ENCODE data around the gene ARHGEF7. TPM values are rescaled to one million over a fixed set of nuclear protein-coding genes. Genes with fewer than 3 reads are reported as not detected.
A peak's percentile ranks its signal among the peaks of the same experiment; 100 is the strongest.
"Not testable (repeated sequence)": the region's sequence is repeated elsewhere in the genome, so short reads cannot be mapped to it uniquely, and the experiment has no call there.

The ARHGEF7 gene, protein sequence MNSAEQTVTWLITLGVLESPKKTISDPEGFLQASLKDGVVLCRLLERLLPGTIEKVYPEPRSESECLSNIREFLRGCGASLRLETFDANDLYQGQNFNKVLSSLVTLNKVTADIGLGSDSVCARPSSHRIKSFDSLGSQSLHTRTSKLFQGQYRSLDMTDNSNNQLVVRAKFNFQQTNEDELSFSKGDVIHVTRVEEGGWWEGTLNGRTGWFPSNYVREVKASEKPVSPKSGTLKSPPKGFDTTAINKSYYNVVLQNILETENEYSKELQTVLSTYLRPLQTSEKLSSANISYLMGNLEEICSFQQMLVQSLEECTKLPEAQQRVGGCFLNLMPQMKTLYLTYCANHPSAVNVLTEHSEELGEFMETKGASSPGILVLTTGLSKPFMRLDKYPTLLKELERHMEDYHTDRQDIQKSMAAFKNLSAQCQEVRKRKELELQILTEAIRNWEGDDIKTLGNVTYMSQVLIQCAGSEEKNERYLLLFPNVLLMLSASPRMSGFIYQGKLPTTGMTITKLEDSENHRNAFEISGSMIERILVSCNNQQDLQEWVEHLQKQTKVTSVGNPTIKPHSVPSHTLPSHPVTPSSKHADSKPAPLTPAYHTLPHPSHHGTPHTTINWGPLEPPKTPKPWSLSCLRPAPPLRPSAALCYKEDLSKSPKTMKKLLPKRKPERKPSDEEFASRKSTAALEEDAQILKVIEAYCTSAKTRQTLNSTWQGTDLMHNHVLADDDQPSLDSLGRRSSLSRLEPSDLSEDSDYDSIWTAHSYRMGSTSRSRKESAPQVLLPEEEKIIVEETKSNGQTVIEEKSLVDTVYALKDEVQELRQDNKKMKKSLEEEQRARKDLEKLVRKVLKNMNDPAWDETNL
- total RNA-seq = 100 to 1,000 TPM; 117 to 152 TPM

DNA sequence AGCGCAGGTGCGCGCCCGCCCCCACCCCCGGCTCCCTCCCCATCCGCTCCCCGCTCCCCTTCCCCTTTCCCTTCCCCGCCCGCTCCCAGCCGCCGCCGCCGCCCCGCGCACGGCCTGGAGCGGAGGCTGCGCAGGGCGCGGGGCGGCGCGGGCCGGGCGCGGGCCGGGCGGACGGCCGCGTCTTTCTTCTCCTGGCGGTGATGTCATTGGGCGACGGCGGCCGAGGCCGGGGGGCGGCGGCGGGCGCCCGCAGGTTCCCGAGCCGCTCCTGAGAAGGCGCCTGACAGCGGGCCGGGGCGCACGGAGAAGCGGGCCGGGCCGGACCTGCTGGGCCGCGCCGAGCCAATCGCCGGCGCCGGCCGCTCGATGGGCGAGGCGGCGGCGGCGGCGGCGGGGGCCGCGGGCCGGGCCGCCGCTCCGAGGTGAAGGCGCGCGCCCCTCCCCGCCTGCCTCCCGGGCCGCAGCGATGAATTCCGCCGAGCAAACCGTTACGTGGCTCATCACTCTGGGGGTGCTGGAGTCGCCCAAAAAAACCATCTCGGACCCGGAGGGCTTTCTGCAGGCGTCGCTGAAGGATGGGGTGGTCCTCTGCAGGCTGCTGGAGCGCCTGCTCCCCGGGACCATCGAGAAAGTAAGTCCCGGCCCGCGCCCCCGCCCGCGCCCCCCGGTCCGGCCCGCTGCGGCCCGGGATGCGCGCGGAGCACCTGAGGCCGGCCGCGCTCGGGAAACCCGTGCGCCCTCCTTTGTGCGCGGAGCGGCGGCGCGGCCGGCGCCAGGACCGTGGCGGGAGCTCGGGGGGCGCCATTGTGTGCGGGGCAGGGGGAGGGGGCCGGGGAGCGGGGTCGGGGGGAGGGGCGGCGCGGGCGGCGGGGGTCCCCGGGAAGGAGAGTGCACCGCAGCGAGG is at the start of gene ARHGEF7:
Gene ARHGEF7 (plus strand): TSS at position 250 of the 904 bp plus-strand sequence. CDS start 217 bp downstream, at position 467.
- H3K9me3 ChIP-seq = no peaks in the 10 kb centered on the region
- no peaks in the 10 kb centered on the region for H3K27me3 ChIP-seq (replicated peaks; ENCODE audit: insufficient read depth)
- peak within 1 kb of the TSS; percentile 76 for H3K4me3 ChIP-seq
- no peaks in the 10 kb centered on the region for H3K36me3 ChIP-seq
- H3K27ac ChIP-seq = peak within 1 kb of the TSS; percentile 89 to 92
- ATAC-seq (ENCODE audit: insufficient number of reproducible peaks, low FRiP score, low read depth) = peak; percentile 32
- DNase-seq (ENCODE audit: low spot score) = no peak
- peaks cover 2 to 46% of the 10 kb centered on the region in 2 donors for H3K4me1 ChIP-seq (ENCODE audit: control insufficient read depth in 1 of 2, low read depth in 2 of 2)
- TF ChIP-seq, protein P1, sequence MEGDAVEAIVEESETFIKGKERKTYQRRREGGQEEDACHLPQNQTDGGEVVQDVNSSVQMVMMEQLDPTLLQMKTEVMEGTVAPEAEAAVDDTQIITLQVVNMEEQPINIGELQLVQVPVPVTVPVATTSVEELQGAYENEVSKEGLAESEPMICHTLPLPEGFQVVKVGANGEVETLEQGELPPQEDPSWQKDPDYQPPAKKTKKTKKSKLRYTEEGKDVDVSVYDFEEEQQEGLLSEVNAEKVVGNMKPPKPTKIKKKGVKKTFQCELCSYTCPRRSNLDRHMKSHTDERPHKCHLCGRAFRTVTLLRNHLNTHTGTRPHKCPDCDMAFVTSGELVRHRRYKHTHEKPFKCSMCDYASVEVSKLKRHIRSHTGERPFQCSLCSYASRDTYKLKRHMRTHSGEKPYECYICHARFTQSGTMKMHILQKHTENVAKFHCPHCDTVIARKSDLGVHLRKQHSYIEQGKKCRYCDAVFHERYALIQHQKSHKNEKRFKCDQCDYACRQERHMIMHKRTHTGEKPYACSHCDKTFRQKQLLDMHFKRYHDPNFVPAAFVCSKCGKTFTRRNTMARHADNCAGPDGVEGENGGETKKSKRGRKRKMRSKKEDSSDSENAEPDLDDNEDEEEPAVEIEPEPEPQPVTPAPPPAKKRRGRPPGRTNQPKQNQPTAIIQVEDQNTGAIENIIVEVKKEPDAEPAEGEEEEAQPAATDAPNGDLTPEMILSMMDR (IDR thresholded peaks at IDR 0.05) = no peak

DNA sequence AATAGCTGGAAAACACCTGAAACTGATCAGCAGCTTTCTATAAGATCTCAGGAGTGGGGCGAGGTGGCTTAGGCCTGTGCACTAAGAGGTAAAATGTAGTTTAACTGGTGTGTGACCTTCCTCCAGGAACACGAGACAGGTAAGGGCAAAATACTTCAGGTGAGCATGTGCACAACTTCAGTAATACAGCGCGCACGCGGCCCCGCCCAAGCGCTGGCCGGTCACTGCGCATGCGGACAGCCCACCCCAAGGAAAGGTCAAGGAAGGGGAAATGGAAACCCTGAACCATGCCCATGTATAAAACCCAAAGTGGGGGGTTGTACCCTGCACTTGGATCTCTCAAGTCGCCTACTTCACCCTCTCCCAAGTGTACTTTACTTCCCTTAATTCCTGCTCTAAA is 49.4 kb upstream of the ARHGEF7 start:
- Histone ChIP-seq H3K4me3 (no peak overlapping the region), H3K27ac (no peak overlapping the region), H3K27me3 (replicated peaks; ENCODE audit: insufficient read depth) (no peaks in the 10 kb centered on the region), H3K36me3 (no peaks in the 10 kb centered on the region), H3K9me3 (no peaks in the 10 kb centered on the region), H3K4me1 (ENCODE audit: control insufficient read depth in 1 of 2, low read depth in 2 of 2) (no peaks in the 10 kb centered on the region)
- ATAC-seq (ENCODE audit: insufficient number of reproducible peaks, low FRiP score, low read depth) = no peak
- DNase-seq (ENCODE audit: low spot score) = no peak
- TF ChIP-seq, protein P1 (IDR thresholded peaks at IDR 0.05) = no peak

DNA sequence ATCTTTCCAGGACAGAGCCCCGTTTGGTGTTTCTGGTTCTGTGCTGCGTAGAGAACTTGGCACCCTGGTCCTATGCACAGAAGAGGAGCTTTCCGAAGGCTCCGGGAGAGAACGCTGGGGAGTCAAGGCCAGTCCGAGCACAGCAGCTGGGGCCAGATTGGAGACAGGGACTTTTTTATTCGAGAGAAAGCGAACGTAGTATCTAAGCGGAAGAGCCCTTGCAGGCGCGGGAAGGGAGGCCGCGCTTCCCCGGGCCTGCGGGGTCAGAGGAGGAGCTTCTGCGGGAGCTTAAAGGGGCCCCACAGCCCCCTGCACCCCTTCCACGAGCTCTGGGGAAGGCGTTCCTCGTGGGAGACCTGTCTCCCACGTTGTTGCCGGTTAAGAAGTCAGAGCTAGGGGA is 48.6 kb upstream of the ARHGEF7 start:
- H3K27me3 ChIP-seq (replicated peaks; ENCODE audit: insufficient read depth) = no peaks in the 10 kb centered on the region
- H3K36me3 ChIP-seq = no peaks in the 10 kb centered on the region
- ATAC-seq (ENCODE audit: insufficient number of reproducible peaks, low FRiP score, low read depth) (no peak), DNase-seq (ENCODE audit: low spot score) (no peak)
- no peak overlapping the region for H3K27ac ChIP-seq
- TF ChIP-seq, protein P1 (IDR thresholded peaks at IDR 0.05) = no peak
- no peak overlapping the region for H3K4me3 ChIP-seq
- H3K4me1 ChIP-seq (ENCODE audit: control insufficient read depth in 1 of 2, low read depth in 2 of 2) = no peaks in the 10 kb centered on the region
- no peaks in the 10 kb centered on the region for H3K9me3 ChIP-seq

DNA sequence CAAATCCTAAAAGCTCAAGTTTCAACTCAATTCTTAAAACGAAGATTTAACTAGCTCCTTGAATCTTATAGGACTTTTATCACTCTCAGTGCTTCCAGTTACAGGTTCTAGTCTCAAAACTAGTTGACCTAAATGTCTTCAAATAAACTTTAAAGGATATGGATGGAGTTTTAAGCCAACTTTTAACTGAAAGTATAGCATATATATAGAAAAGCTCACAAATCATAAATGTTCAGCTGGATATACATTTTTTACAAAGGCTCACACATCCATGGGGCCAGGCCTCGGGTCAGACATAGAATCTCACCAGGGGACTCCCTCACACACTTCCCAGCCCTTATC is 47.1 kb upstream of the ARHGEF7 start:
- Histone ChIP-seq H3K9me3 (no peaks in the 10 kb centered on the region), H3K4me1 (ENCODE audit: control insufficient read depth in 1 of 2, low read depth in 2 of 2) (no peaks in the 10 kb centered on the region), H3K27ac (no peak overlapping the region), H3K27me3 (replicated peaks; ENCODE audit: insufficient read depth) (no peaks in the 10 kb centered on the region), H3K4me3 (no peak overlapping the region), H3K36me3 (no peaks in the 10 kb centered on the region)
- DNase-seq (ENCODE audit: low spot score) (no peak), ATAC-seq (ENCODE audit: insufficient number of reproducible peaks, low FRiP score, low read depth) (no peak)
- TF ChIP-seq, protein P1 (IDR thresholded peaks at IDR 0.05) = no peak

DNA sequence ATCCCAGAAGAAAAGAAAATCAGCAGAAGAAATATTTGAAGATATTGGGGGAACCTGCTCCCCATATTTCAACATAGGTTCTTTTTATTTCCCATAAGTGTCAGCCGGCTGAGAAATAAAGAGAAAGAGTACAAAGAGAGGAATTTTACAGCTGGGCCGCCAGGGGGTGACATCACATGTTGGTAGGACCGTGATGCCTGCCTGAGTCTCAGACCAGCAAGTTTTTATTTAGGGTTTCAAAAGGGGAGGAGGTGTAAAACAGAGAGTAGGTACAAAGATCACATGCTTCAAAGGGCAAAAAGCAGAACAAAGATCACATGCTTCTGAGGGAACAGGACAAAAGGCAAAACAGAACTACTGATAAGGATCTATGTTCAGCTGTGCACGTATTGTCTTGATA is 44.0 kb upstream of the ARHGEF7 start:
- not testable (repeated sequence) for H3K4me3 ChIP-seq; DNase-seq (ENCODE audit: low spot score); H3K27ac ChIP-seq; H3K36me3 ChIP-seq; H3K4me1 ChIP-seq (ENCODE audit: control insufficient read depth in 1 of 2, low read depth in 2 of 2); H3K27me3 ChIP-seq (replicated peaks; ENCODE audit: insufficient read depth); ATAC-seq (ENCODE audit: insufficient number of reproducible peaks, low FRiP score, low read depth)
- peaks cover 17% of the 10 kb centered on the region for H3K9me3 ChIP-seq

DNA sequence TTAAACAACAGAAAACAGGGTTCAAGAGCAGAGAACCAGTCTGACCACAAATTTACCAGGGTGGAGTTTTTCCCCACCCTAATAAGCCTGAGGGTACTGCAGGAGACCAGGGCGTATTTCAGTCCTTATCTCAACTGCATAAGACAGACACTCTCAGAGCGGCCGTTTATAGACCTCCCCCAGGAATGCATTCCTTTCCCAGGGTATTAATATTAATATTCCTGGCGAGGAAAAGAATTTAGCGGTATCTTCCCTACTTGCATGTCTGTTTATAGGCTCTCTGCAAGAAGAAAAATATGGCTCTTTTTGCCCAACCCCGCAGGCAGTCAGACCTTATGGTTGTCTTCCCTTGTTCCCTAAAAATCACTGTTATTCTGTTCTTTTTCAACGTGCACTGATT is 43.6 kb upstream of the ARHGEF7 start:
- H3K27ac ChIP-seq; ATAC-seq (ENCODE audit: insufficient number of reproducible peaks, low FRiP score, low read depth); H3K4me1 ChIP-seq (ENCODE audit: control insufficient read depth in 1 of 2, low read depth in 2 of 2); H3K36me3 ChIP-seq; H3K27me3 ChIP-seq (replicated peaks; ENCODE audit: insufficient read depth); H3K4me3 ChIP-seq; DNase-seq (ENCODE audit: low spot score): not testable (repeated sequence)
- H3K9me3 ChIP-seq = peaks cover 17% of the 10 kb centered on the region

Measured in thoracic aorta (tissue), 2 donors.